HepG2 (cell line): ENCODE data around the gene ZNF106. TPM values are rescaled to one million over a fixed set of nuclear protein-coding genes. Genes with fewer than 3 reads are reported as not detected.

Source experiments
- ATAC-seq: fragments of 200-7000 bp; cut with Tn5 transposase; 3 replicates; pipeline ENCODE4 v1.9.1; 2020; ENCODE audit warnings: mild to moderate bottlenecking, moderate library complexity
- BruUV-seq: library from RNA; stranded (reverse); fragments of 400-500 nt; replicated peaks from 2 replicates; lab custom pipeline; 2021; lab: Mats Ljungman, UMichigan
- CTCF ChIA-PET: fragments of 300-600 bp; formaldehyde crosslinking; extraction: SDS; loops from one replicate; lab custom pipeline; 2021; ENCODE audit warnings: low total read pairs, inconsistent platforms, low intra/inter-chr PET ratio; lab: Yijun Ruan, JAX
- POLR2A ChIA-PET: fragments of 350-600 bp; sonication (Branson Sonifier 250); formaldehyde crosslinking; loops from one replicate; lab custom pipeline; 2020; ENCODE audit warnings: antibody characterized with exemption, inconsistent platforms; lab: Yijun Ruan, JAX
- DNase-seq: peaks from one replicate; pipeline ENCODE4 v3.0.0-alpha.2; 2015; ENCODE audit warnings: low spot score
- FAIRE-seq: peaks from 3 replicates; lab custom pipeline; 2011; peaks lifted over from hg19 to GRCh38; lab: Jason Lieb, UNC
- H2AFZ ChIP-seq: one replicate; pipeline ENCODE4 v1.6.1; 2011; ENCODE audit warnings: low read length, inconsistent platforms
- H3K27ac ChIP-seq: fragments of 300-600 bp; 3 replicates; pipeline ENCODE4 v1.8.0; 2011; ENCODE audit warnings: mixed run types, mild to moderate bottlenecking, mixed read lengths, low read length, inconsistent platforms; ENCODE audit not compliant: insufficient read depth; ENCODE audit errors: extremely low read length
- H3K27me3 ChIP-seq, 2 experiments: fragments of 200-600 bp in 1 of 2; 2 replicates in 1 of 2; 3 replicates in 1 of 2; pipeline versions ENCODE4 v1.6.0 to v1.8.0; 2011; ENCODE audit warnings: low read length in 2 of 2, mild to moderate bottlenecking in 2 of 2, moderate library complexity in 2 of 2, inconsistent platforms in 1 of 2; ENCODE audit not compliant: insufficient read depth in 2 of 2, control insufficient read depth in 1 of 2
- H3K36me3 ChIP-seq, 2 experiments: fragments of 200-600 bp in 1 of 2; replicated peaks in 1 of 2; 2 replicates in 1 of 2; 3 replicates in 1 of 2; pipeline versions ENCODE4 v1.5.1 to v1.8.0; 2011; ENCODE audit warnings: low read length in 2 of 2, inconsistent platforms in 1 of 2; ENCODE audit not compliant: insufficient read depth in 2 of 2, control insufficient read depth in 1 of 2
- H3K4me1 ChIP-seq: 2 replicates; pipeline ENCODE4 v1.5.1; 2012; ENCODE audit warnings: low read length, inconsistent platforms; ENCODE audit not compliant: insufficient read depth
- H3K4me2 ChIP-seq: 2 replicates; pipeline ENCODE4 v1.6.0; 2011; ENCODE audit warnings: low read depth, low read length, inconsistent platforms
- H3K4me3 ChIP-seq, 3 experiments: fragments of 200-600 bp in 1 of 3; sonication (generic), shearing (Covaris generic) in 1 of 3; replicated peaks in 1 of 3; 2 replicates each; pipeline ENCODE4 v1.5.1; 2011 to 2016; ENCODE audit warnings: low read length in 3 of 3, inconsistent platforms in 2 of 3, low read depth in 2 of 3, mild to moderate bottlenecking in 2 of 3, control low read depth in 1 of 3, mixed read lengths in 1 of 3; ENCODE audit not compliant: insufficient read depth in 1 of 3
- H3K79me2 ChIP-seq: one replicate; pipeline ENCODE4 v1.6.1; 2011; ENCODE audit warnings: low read length, inconsistent platforms; ENCODE audit not compliant: insufficient read depth
- H3K9ac ChIP-seq: 2 replicates; pipeline ENCODE4 v1.6.0; 2011; ENCODE audit warnings: mild to moderate bottlenecking, low read depth, low read length, inconsistent platforms; ENCODE audit not compliant: insufficient read depth
- H3K9me3 ChIP-seq: 2 replicates; pipeline ENCODE4 v1.5.1; 2012; ENCODE audit warnings: mild to moderate bottlenecking, low read length
- H4K20me1 ChIP-seq: 2 replicates; pipeline ENCODE4 v1.6.0; 2011; ENCODE audit warnings: inconsistent platforms, mild to moderate bottlenecking, low read length, moderate library complexity; ENCODE audit not compliant: insufficient read depth
- RFXAP ChIP-seq: sonication (generic); formaldehyde crosslinking; IDR thresholded peaks from 2 replicates; pipeline ENCODE4 v1.4.0; 2020; ENCODE audit warnings: missing genetic modification reagents, borderline replicate concordance
- RNF2 ChIP-seq: fragments of 450-650 bp; conservative IDR thresholded peaks from 2 replicates; pipeline ENCODE4 v1.6.1; 2016; ENCODE audit warnings: low read depth
- SKIL ChIP-seq: sonication (generic); formaldehyde crosslinking; IDR thresholded peaks from 2 replicates; pipeline ENCODE4 v1.8.0; 2022; ENCODE audit warnings: missing genetic modification reagents, mild to moderate bottlenecking, moderate library complexity, borderline replicate concordance
- THRA ChIP-seq: sonication (generic); formaldehyde crosslinking; IDR thresholded peaks from 2 replicates; pipeline ENCODE4 v1.4.0; 2020; ENCODE audit warnings: missing genetic modification reagents, borderline replicate concordance
- WGBS: methylation state at CpG from one replicate; pipeline ENCODE4 v1.1.6; 2017; ENCODE audit warnings: low lambda C conversion rate; 5-methylcytosine and 5-hydroxymethylcytosine counted together
- in situ Hi-C: cut with HindIII; loops from 2 replicates; pipeline ENCODE4 v1.10.0; 2017; ENCODE audit warnings: low pct_unique_long_range_greater_than_20kb; ENCODE audit not compliant: extremely low pct_ligation_motif_present
- intact Hi-C: fragments of 100-400 bp; cut with micrococcal nuclease; formaldehyde crosslinking; loops from one replicate; pipeline ENCODE4 v1.10.0; 2022; ENCODE audit not compliant: unreplicated experiment
- polyA plus RNA-seq, 8 experiments: library from polyadenylated mRNA; depleted of rRNA in 3 of 8; stranded (reverse) in 7 of 8; unstranded in 1 of 8; fragments of >200 nt; fragmentation: Illumina TruSeq in 4 of 8; extraction: Trizol in 4 of 8; gene quantifications; 2 replicates each; pipeline versions ENCODE4 v1.2.1 to v1.2.3, GENCODE V29; 2011 to 2016; ENCODE audit warnings: low read depth in 4 of 8, missing spikeins in 1 of 8, mixed read lengths in 1 of 8; ENCODE audit not compliant: insufficient read depth in 1 of 8
- total RNA-seq, 5 experiments: library from RNA; depleted of rRNA; stranded (reverse); fragments of >200 nt; fragmentation: Illumina TruSeq; extraction: Trizol; gene quantifications; 2 replicates each; pipeline ENCODE4 v1.2.3, GENCODE V29; 2016; ENCODE audit warnings: low read depth in 1 of 5

Gene ZNF106
- total and polyA plus RNA-seq, 2 of the 13 experiments (the other 11 are each of a cell fraction or from before 2014, with no cell fraction given): 12.5 to 35.1 TPM

- CTCF ChIA-PET: no interaction called here
- Histone ChIP-seq H3K79me2 (peaks cover 3% of the 10 kb centered on the region), H3K4me2 (no peak overlapping the region), H3K27ac (no peak overlapping the region), H3K36me3 (peaks cover 9 to 39% of the 10 kb centered on the region in 2 experiments), H3K27me3 (no peaks in the 10 kb centered on the region), H3K9me3 (no peaks in the 10 kb centered on the region), H3K4me1 (no peaks in the 10 kb centered on the region), H2AFZ (no peak overlapping the region), H3K9ac (no peak overlapping the region), H3K4me3 (no peak overlapping the region), H4K20me1 (no peaks in the 10 kb centered on the region)
- FAIRE-seq (no peak), ATAC-seq (no peak), DNase-seq (no peak)
- in situ Hi-C loops: no loop called here
- no TSS peak for BruUV-seq
- POLR2A ChIA-PET: no interaction called here
- WGBS: 95% methylated on average over 4 of the region's 4 CpGs
- intact Hi-C loops: no loop called here
- TF ChIP-seq SKIL (CRISPR knock-in tag): no peak
Measured at GRCh38 chr15:42511007-42511391, 20.1 kb upstream of the ZNF106 start.

GRCh38 chr15:42510258-42511006 lies 19.5 kb upstream of the ZNF106 start:
- intact Hi-C loops: no loop called here
- Histone ChIP-seq H3K27me3 (no peaks in the 10 kb centered on the region), H3K4me1 (no peaks in the 10 kb centered on the region), H3K9me3 (no peaks in the 10 kb centered on the region), H3K79me2 (peaks cover 3% of the 10 kb centered on the region), H3K4me3 (no peak overlapping the region), H3K4me2 (no peak overlapping the region), H2AFZ (no peak overlapping the region), H4K20me1 (no peaks in the 10 kb centered on the region), H3K36me3 (peaks cover 8 to 34% of the 10 kb centered on the region in 2 experiments), H3K27ac (no peak overlapping the region), H3K9ac (no peak overlapping the region)
- DNase-seq (no peak), ATAC-seq (no peak), FAIRE-seq (no peak)
- BruUV-seq: no TSS peak
- POLR2A ChIA-PET: no interaction called here
- in situ Hi-C loops: no loop called here
- CTCF ChIA-PET: no interaction called here
- TF ChIP-seq RNF2: no peak
- TF ChIP-seq THRA (CRISPR knock-in tag): no peak
- TF ChIP-seq RFXAP (CRISPR knock-in tag): no peak
- WGBS: 96% methylated on average over 3 of the region's 4 CpGs
